Glutamatergic neuron (in vitro differentiated cells): Measurements from ENCODE around the gene DDX56. TPM values are rescaled to one million over a fixed set of nuclear protein-coding genes. Genes with fewer than 3 reads are reported as not detected.

ENCODE experiments used
- DNase-seq: peaks from one replicate; pipeline ENCODE4 v3.0.0; 2022
- H3K27ac Mint-ChIP-seq: one replicate; pipeline ENCODE4 v1.8.0; 2020; ENCODE audit warnings: mild to moderate bottlenecking, mixed read lengths, inconsistent platforms; ENCODE audit not compliant: unreplicated experiment
- H3K27me3 Mint-ChIP-seq: one replicate; pipeline ENCODE4 v1.8.0; 2020; ENCODE audit warnings: mild to moderate bottlenecking, moderate library complexity, mixed read lengths, inconsistent platforms; ENCODE audit not compliant: unreplicated experiment
- H3K36me3 Mint-ChIP-seq: one replicate; pipeline ENCODE4 v1.8.0; 2020; ENCODE audit warnings: mild to moderate bottlenecking, mixed read lengths, inconsistent platforms; ENCODE audit not compliant: unreplicated experiment
- H3K4me1 Mint-ChIP-seq: one replicate; pipeline ENCODE4 v1.8.0; 2020; ENCODE audit warnings: mild to moderate bottlenecking, low read depth, mixed read lengths, inconsistent platforms; ENCODE audit not compliant: unreplicated experiment
- H3K4me3 Mint-ChIP-seq: one replicate; pipeline ENCODE4 v1.8.0; 2020; ENCODE audit warnings: mild to moderate bottlenecking, mixed read lengths, inconsistent platforms; ENCODE audit not compliant: unreplicated experiment
- H3K9me3 Mint-ChIP-seq: one replicate; pipeline ENCODE4 v1.8.0; 2020; ENCODE audit warnings: mild to moderate bottlenecking, moderate library complexity, mixed read lengths, inconsistent platforms; ENCODE audit not compliant: unreplicated experiment
- CTCF ChIP-seq: fragments of 200-600 bp; sonication (generic); IDR thresholded peaks from one replicate; pipeline ENCODE4 v1.5.0; 2021; ENCODE audit not compliant: partially characterized antibody, unreplicated experiment
- total RNA-seq: library from RNA; stranded (reverse); fragmentation: NEBNext Ultra II Directional; extraction: Animal tissue kit (Norgen Biotek cat#: 25700); gene quantifications from one replicate; pipeline ENCODE4 v1.2.1, GENCODE V29; 2021; ENCODE audit not compliant: unreplicated experiment

The DDX56 gene
- total RNA-seq, 1 donor from 2014 or later = 84.3 TPM

GRCh38 chr7:44534087-44534486 lies 39.6 kb downstream of the DDX56 start:
- no peak for TF ChIP-seq CTCF
- Mint-ChIP-seq H3K4me3 (no peak overlapping the region), H3K4me1 (peaks cover 1% of the 10 kb centered on the region), H3K9me3 (peaks cover 7% of the 10 kb centered on the region), H3K36me3 (peaks cover 6% of the 10 kb centered on the region), H3K27me3 (peaks cover 12% of the 10 kb centered on the region), H3K27ac (no peak overlapping the region)
- no peak for DNase-seq

GRCh38 chr7:44533301-44534055 lies 40.2 kb downstream of the DDX56 start:
- no peak for TF ChIP-seq CTCF
- peaks cover 9% of the 10 kb centered on the region for H3K36me3 Mint-ChIP-seq
- no peak overlapping the region for H3K4me3 Mint-ChIP-seq
- no peak overlapping the region for H3K27ac Mint-ChIP-seq
- H3K9me3 Mint-ChIP-seq = peaks cover 8% of the 10 kb centered on the region
- DNase-seq = no peak
- peaks cover 1% of the 10 kb centered on the region for H3K4me1 Mint-ChIP-seq
- H3K27me3 Mint-ChIP-seq = peaks cover 12% of the 10 kb centered on the region

- no peak overlapping the region for H3K4me3 Mint-ChIP-seq
- peaks cover 5% of the 10 kb centered on the region for H3K27me3 Mint-ChIP-seq
- no peak for DNase-seq
- TF ChIP-seq CTCF = no peak
- peaks cover 1% of the 10 kb centered on the region for H3K4me1 Mint-ChIP-seq
- H3K36me3 Mint-ChIP-seq = peaks cover 9% of the 10 kb centered on the region
- no peak overlapping the region for H3K27ac Mint-ChIP-seq
- H3K9me3 Mint-ChIP-seq = peaks cover 12% of the 10 kb centered on the region
Observed at GRCh38 chr7:44531421-44532380, 42.0 kb downstream of the DDX56 start.

GRCh38 chr7:44530990-44531389 lies 42.7 kb downstream of the DDX56 start:
- H3K27me3 Mint-ChIP-seq = peaks cover 6% of the 10 kb centered on the region
- peaks cover 1% of the 10 kb centered on the region for H3K4me1 Mint-ChIP-seq
- TF ChIP-seq CTCF = no peak

More at GRCh38 chr7:44530990-44531389, 42.7 kb downstream of the DDX56 start:
- DNase-seq = no peak
- no peak overlapping the region for H3K4me3 Mint-ChIP-seq
- peaks cover 9% of the 10 kb centered on the region for H3K36me3 Mint-ChIP-seq
- H3K9me3 Mint-ChIP-seq = peaks cover 13% of the 10 kb centered on the region
- no peak overlapping the region for H3K27ac Mint-ChIP-seq
